BJ (cell line): ENCODE data around the gene RET. TPM values are rescaled to one million over a fixed set of nuclear protein-coding genes. Genes with fewer than 3 reads are reported as not detected.

Experiments used
- CTCF ChIA-PET: fragments of 350-600 bp; formaldehyde crosslinking; extraction: SDS; loops from one replicate; lab custom pipeline; 2021; ENCODE audit warnings: antibody characterized with exemption, inconsistent platforms; lab: Yijun Ruan, JAX
- POLR2A ChIA-PET: fragments of 300-600 bp; sonication (Branson Sonifier 250); formaldehyde crosslinking; extraction: SDS; loops from one replicate; lab custom pipeline; 2021; ENCODE audit warnings: antibody characterized with exemption; lab: Charles Lee
- DNase-seq: peaks from one replicate; pipeline ENCODE4 v3.0.0-alpha.2; 2011; ENCODE audit warnings: low read depth
- H3K27me3 ChIP-seq: 2 replicates; pipeline ENCODE4 v1.6.0; 2011; ENCODE audit warnings: low read length; ENCODE audit not compliant: control insufficient read depth, insufficient read depth
- H3K36me3 ChIP-seq: 2 replicates; pipeline ENCODE4 v1.5.1; 2011; ENCODE audit warnings: low read length; ENCODE audit not compliant: control insufficient read depth, insufficient read depth
- H3K4me3 ChIP-seq: 2 replicates; pipeline ENCODE4 v1.5.1; 2011; ENCODE audit warnings: low read depth, mild to moderate bottlenecking, control low read depth, low read length
- polyA plus RNA-seq: library from polyadenylated mRNA; depleted of rRNA; stranded (reverse); fragments of >200 nt; gene quantifications from 2 replicates; pipeline ENCODE4 v1.2.3, GENCODE V29; 2011
- TF ChIP-seq, protein P1 (sequence below): IDR thresholded peaks from 2 replicates; pipeline ENCODE4 v1.5.1; 2011; ENCODE audit warnings: low read depth, mild to moderate bottlenecking, control low read depth, inconsistent platforms, low read length, moderate library complexity; ENCODE audit not compliant: insufficient read depth

The RET gene
- polyA plus RNA-seq, 1 experiment: 0.29 TPM

- Histone ChIP-seq H3K4me3 (no peak overlapping the region), H3K27me3 (peaks cover 7% of the 10 kb centered on the region), H3K36me3 (no peaks in the 10 kb centered on the region)
- TF ChIP-seq, protein P1, sequence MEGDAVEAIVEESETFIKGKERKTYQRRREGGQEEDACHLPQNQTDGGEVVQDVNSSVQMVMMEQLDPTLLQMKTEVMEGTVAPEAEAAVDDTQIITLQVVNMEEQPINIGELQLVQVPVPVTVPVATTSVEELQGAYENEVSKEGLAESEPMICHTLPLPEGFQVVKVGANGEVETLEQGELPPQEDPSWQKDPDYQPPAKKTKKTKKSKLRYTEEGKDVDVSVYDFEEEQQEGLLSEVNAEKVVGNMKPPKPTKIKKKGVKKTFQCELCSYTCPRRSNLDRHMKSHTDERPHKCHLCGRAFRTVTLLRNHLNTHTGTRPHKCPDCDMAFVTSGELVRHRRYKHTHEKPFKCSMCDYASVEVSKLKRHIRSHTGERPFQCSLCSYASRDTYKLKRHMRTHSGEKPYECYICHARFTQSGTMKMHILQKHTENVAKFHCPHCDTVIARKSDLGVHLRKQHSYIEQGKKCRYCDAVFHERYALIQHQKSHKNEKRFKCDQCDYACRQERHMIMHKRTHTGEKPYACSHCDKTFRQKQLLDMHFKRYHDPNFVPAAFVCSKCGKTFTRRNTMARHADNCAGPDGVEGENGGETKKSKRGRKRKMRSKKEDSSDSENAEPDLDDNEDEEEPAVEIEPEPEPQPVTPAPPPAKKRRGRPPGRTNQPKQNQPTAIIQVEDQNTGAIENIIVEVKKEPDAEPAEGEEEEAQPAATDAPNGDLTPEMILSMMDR: no peak
- ChIA-PET POLR2A (no interaction called here), CTCF (no interaction called here)
- no peak for DNase-seq
Measured at GRCh38 chr10:43125881-43126731, 49.2 kb downstream of the RET start.

DNA sequence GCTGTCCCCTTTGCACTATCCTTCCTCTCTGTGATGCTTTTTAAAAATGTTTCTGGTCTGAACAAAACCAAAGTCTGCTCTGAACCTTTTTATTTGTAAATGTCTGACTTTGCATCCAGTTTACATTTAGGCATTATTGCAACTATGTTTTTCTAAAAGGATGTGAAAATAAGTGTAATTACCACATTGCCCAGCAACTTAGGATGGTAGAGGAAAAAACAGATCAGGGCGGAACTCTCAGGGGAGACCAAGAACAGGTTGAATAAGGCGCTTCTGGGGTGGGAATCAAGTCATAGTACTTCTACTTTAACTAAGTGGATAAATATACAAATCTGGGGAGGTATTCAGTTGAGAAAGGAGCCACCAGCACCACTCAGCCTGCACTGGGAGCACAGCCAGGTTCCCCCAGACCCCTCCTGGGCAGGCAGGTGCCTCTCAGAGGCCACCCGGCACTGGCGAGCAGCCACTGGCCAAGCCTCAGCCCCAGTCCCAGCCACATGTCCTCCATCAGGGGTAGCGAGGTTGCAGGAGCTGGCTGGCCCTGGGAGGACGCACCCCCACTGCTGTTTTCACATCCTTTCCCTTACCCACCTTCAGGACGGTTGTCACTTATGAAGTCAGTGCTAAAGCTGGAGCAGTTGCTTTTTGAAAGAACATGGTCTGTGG is 50.0 kb downstream of the RET start:
- DNase-seq: no peak
- ChIA-PET POLR2A (no interaction called here), CTCF (no interaction called here)
- H3K27me3 ChIP-seq: peaks cover 7% of the 10 kb centered on the region
- no peaks in the 10 kb centered on the region for H3K36me3 ChIP-seq
- TF ChIP-seq, protein P1: no peak
- no peak overlapping the region for H3K4me3 ChIP-seq

- Histone ChIP-seq H3K4me3 (no peak overlapping the region), H3K36me3 (no peaks in the 10 kb centered on the region), H3K27me3 (peaks cover 6% of the 10 kb centered on the region)
- POLR2A ChIA-PET: no interaction called here
- CTCF ChIA-PET: no interaction called here
- no peak for DNase-seq
- TF ChIP-seq, protein P1: no peak
Measured at GRCh38 chr10:43127442-43127841, 50.6 kb downstream of the RET start.

DNA sequence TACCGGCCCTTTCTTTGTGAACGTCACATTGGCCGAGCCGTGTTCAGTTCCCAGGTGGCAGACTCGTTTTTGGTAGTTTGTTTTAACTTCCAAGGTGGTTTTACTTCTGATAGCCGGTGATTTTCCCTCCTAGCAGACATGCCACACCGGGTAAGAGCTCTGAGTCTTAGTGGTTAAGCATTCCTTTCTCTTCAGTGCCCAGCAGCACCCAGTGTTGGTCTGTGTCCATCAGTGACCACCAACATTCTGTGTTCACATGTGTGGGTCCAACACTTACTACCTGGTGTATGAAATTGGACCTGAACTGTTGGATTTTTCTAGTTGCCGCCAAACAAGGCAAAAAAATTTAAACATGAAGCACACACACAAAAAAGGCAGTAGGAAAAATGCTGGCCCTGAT is 51.5 kb downstream of the RET start:
- H3K4me3 ChIP-seq: no peak overlapping the region
- POLR2A ChIA-PET: no interaction called here
- DNase-seq: no peak
- peaks cover 5% of the 10 kb centered on the region for H3K27me3 ChIP-seq
- H3K36me3 ChIP-seq: no peaks in the 10 kb centered on the region
- TF ChIP-seq, protein P1: no peak
- CTCF ChIA-PET: no interaction called here
